OCI-LY3 (cell line): ENCODE results near the gene BCAR3.

Source experiments
- CTCF ChIP-seq: fragments of 200-600, 300-600 bp; sonication (generic); IDR thresholded peaks from 2 replicates; pipeline ENCODE4 v1.5.1; 2014; ENCODE audit warnings: antibody characterized with exemption, low read length, low read depth
- EZH2phosphoT487 ChIP-seq: fragments of 200-600 bp; shearing (Covaris generic); IDR thresholded peaks from 2 replicates; pipeline ENCODE4 v1.6.1; 2018; ENCODE audit warnings: antibody characterized with exemption, mixed run types, low read depth

GRCh38 chr1:93652323-93652949 lies 29.2 kb downstream of the BCAR3 start:
- TF ChIP-seq CTCF (no peak), EZH2phosphoT487 (no peak)
